Natural killer cell (primary cell): Measurements from ENCODE around the gene GPSM1. TPM values are rescaled to one million over a fixed set of nuclear protein-coding genes. Genes with fewer than 3 reads are reported as not detected.

Experiments
- ATAC-seq, 3 donors: fragments of 150-1000 bp in 2 of 3; fragments of 200-7000 bp in 1 of 3; cut with Tn5 transposase; 1 replicate in 1 of 3; 2 replicates in 2 of 3; pipeline ENCODE4 v1.10.0; 2021; ENCODE audit warnings: mild to moderate bottlenecking in 2 of 3, moderate library complexity in 2 of 3
- DNase-seq, 2 donors: peaks; one replicate each; pipeline versions ENCODE4 v3.0.0 to v3.0.0-alpha.2; 2013 to 2021; ENCODE audit warnings: mixed read lengths in 1 of 2
- H3K27ac ChIP-seq: one replicate; pipeline ENCODE4 v1.5.1; 2013; ENCODE audit warnings: mild to moderate bottlenecking, low read length
- H3K27me3 ChIP-seq: one replicate; pipeline ENCODE4 v1.6.1; 2013; ENCODE audit warnings: low read length; ENCODE audit not compliant: control insufficient read depth, insufficient read depth
- H3K36me3 ChIP-seq: one replicate; pipeline ENCODE4 v1.6.1; 2013; ENCODE audit warnings: low read length; ENCODE audit not compliant: control insufficient read depth, insufficient read depth
- H3K4me1 ChIP-seq: one replicate; pipeline ENCODE4 v1.6.1; 2013; ENCODE audit warnings: low read length; ENCODE audit not compliant: control insufficient read depth, insufficient read depth
- H3K4me3 ChIP-seq: one replicate; pipeline ENCODE4 v1.5.1; 2013; ENCODE audit warnings: low read length
- H3K9me3 ChIP-seq: one replicate; pipeline ENCODE4 v1.6.1; 2013; ENCODE audit warnings: low read length; ENCODE audit not compliant: control insufficient read depth, insufficient read depth
- H3K27ac Mint-ChIP-seq, 2 donors: one replicate each; pipeline ENCODE4 v1.8.0; 2022; ENCODE audit warnings: mild to moderate bottlenecking in 2 of 2, mixed read lengths in 2 of 2, moderate library complexity in 1 of 2
- H3K27me3 Mint-ChIP-seq, 2 donors: one replicate each; pipeline ENCODE4 v1.8.0; 2022; ENCODE audit warnings: low read depth in 2 of 2, mixed read lengths in 2 of 2
- H3K36me3 Mint-ChIP-seq: one replicate; pipeline ENCODE4 v1.8.0; 2022; ENCODE audit warnings: mixed read lengths
- H3K4me1 Mint-ChIP-seq, 2 donors: one replicate each; pipeline ENCODE4 v1.8.0; 2022; ENCODE audit warnings: mixed read lengths in 2 of 2
- H3K4me3 Mint-ChIP-seq: one replicate; pipeline ENCODE4 v1.8.0; 2022; ENCODE audit warnings: mild to moderate bottlenecking, moderate library complexity, mixed read lengths
- H3K9me3 Mint-ChIP-seq, 2 donors: one replicate each; pipeline ENCODE4 v1.8.0; 2022; ENCODE audit warnings: mixed read lengths in 2 of 2
- CTCF ChIP-seq: fragments of 200-600 bp; IDR thresholded peaks from one replicate; pipeline ENCODE4 v1.8.0; 2022; ENCODE audit warnings: antibody characterized with exemption
- WGBS: methylation state at CpG from one replicate; pipeline ENCODE4 v1.1.7; 2013; ENCODE audit warnings: missing lambda C conversion rate; ENCODE audit not compliant: insufficient coverage; 5-methylcytosine and 5-hydroxymethylcytosine counted together
- intact Hi-C: fragments of 100-400 bp; cut with micrococcal nuclease; formaldehyde crosslinking; loops from one replicate; pipeline ENCODE4 v1.14.2; 2022
- total RNA-seq, 4 donors: library from RNA; stranded (reverse); fragments of 120-200 nt in 1 of 4; gene quantifications; one replicate each; pipeline versions ENCODE4 v1.2.3 to v1.2.4, GENCODE V29; 2013 to 2022

The GPSM1 gene
- total RNA-seq, 3 donors from 2014 or later (not counting 1 experiment from before 2014, with no cell fraction given): 2.6 to 4.2 (median 3.4) TPM

- Mint-ChIP-seq H3K4me3 (no peak overlapping the region), H3K4me1 (no peaks in the 10 kb centered on the region), H3K36me3 (no peaks in the 10 kb centered on the region), H3K9me3 (no peaks in the 10 kb centered on the region), H3K27me3 (no peaks in the 10 kb centered on the region), H3K27ac (no peak overlapping the region)
- no peaks in the 10 kb centered on the region for H3K4me1 ChIP-seq
- 94% methylated on average over 54 of the region's 54 CpGs for WGBS
- no peak overlapping the region for H3K4me3 ChIP-seq
- DNase-seq (no peak), ATAC-seq (no peak)
- H3K27me3 ChIP-seq: no peaks in the 10 kb centered on the region
- no peaks in the 10 kb centered on the region for H3K9me3 ChIP-seq
- TF ChIP-seq CTCF: no peak
- no peak overlapping the region for H3K27ac ChIP-seq
- intact Hi-C loops: no loop called here
- H3K36me3 ChIP-seq: no peaks in the 10 kb centered on the region
These were observed 28.5 kb downstream of the GPSM1 start for GRCh38 chr9:136355616-136356557.

- Mint-ChIP-seq H3K36me3 (no peaks in the 10 kb centered on the region), H3K4me3 (no peak overlapping the region), H3K27ac (no peak overlapping the region), H3K9me3 (no peaks in the 10 kb centered on the region), H3K4me1 (peaks cover 0 to under 1% of the 10 kb centered on the region in 2 donors), H3K27me3 (no peaks in the 10 kb centered on the region)
- no peak for TF ChIP-seq CTCF
- H3K27ac ChIP-seq: no peak overlapping the region
- intact Hi-C loops: no loop called here
- ATAC-seq: no peak
- peaks cover under 1% of the 10 kb centered on the region for H3K4me1 ChIP-seq
- H3K36me3 ChIP-seq: peaks cover 2% of the 10 kb centered on the region
- no peaks in the 10 kb centered on the region for H3K27me3 ChIP-seq
- no peak overlapping the region for H3K4me3 ChIP-seq
- WGBS: 73% methylated on average over 22 of the region's 22 CpGs
- no peaks in the 10 kb centered on the region for H3K9me3 ChIP-seq
- DNase-seq: no peak
These were observed 29.9 kb downstream of the GPSM1 start for GRCh38 chr9:136357202-136357725.

- DNase-seq: no peak
- peaks cover 2% of the 10 kb centered on the region for H3K36me3 ChIP-seq
- H3K4me3 ChIP-seq: no peak overlapping the region
- Mint-ChIP-seq H3K36me3 (no peaks in the 10 kb centered on the region), H3K4me3 (no peak overlapping the region), H3K4me1 (peaks cover 0 to 5% of the 10 kb centered on the region in 2 donors), H3K27me3 (no peaks in the 10 kb centered on the region), H3K27ac (no peak overlapping the region), H3K9me3 (no peaks in the 10 kb centered on the region)
- no peak for ATAC-seq
- no peaks in the 10 kb centered on the region for H3K9me3 ChIP-seq
- WGBS: 93% methylated on average over 29 of the region's 29 CpGs
- intact Hi-C loops: no loop called here
- peaks cover 8% of the 10 kb centered on the region for H3K4me1 ChIP-seq
- H3K27me3 ChIP-seq: no peaks in the 10 kb centered on the region
- TF ChIP-seq CTCF: no peak
- H3K27ac ChIP-seq: no peak overlapping the region
These were observed 30.7 kb downstream of the GPSM1 start for GRCh38 chr9:136358016-136358415.
